Endodermal cell (in vitro differentiated cells): Measurements from ENCODE around the gene PPP1R1B. TPM values are rescaled to one million over a fixed set of nuclear protein-coding genes. Genes with fewer than 3 reads are reported as not detected.

Source experiments
- DNase-seq: peaks from one replicate; pipeline ENCODE4 v3.0.0-alpha.2; 2017
- H3K27ac ChIP-seq: 2 replicates; pipeline ENCODE4 v1.5.1; 2013; ENCODE audit warnings: mild to moderate bottlenecking, low read depth, low read length, moderate library complexity
- H3K27me3 ChIP-seq: 2 replicates; pipeline ENCODE4 v1.6.1; 2013; ENCODE audit warnings: mild to moderate bottlenecking, low read length, moderate library complexity; ENCODE audit not compliant: insufficient read depth, control insufficient read depth, poor library complexity, severe bottlenecking
- H3K36me3 ChIP-seq: 2 replicates; pipeline ENCODE4 v1.7.0; 2013; ENCODE audit warnings: mild to moderate bottlenecking, low read length, moderate library complexity; ENCODE audit not compliant: control insufficient read depth, insufficient read depth
- H3K4me1 ChIP-seq: one replicate; pipeline ENCODE4 v1.7.0; 2013; ENCODE audit warnings: low read length; ENCODE audit not compliant: control insufficient read depth, insufficient read depth
- H3K4me3 ChIP-seq: 2 replicates; pipeline ENCODE4 v1.5.1; 2013; ENCODE audit warnings: mild to moderate bottlenecking, low read length, moderate library complexity
- H3K9ac ChIP-seq: 2 replicates; pipeline ENCODE4 v1.6.1; 2013; ENCODE audit warnings: mild to moderate bottlenecking, low read length, moderate library complexity; ENCODE audit not compliant: poor library complexity, severe bottlenecking; ENCODE audit errors: extremely low read depth
- H3K9me3 ChIP-seq: 2 replicates; pipeline ENCODE4 v1.6.1; 2013; ENCODE audit warnings: mild to moderate bottlenecking, low read length, moderate library complexity; ENCODE audit not compliant: control insufficient read depth
- H3K27ac Mint-ChIP-seq: 2 replicates; pipeline ENCODE4 v1.8.0; 2020; ENCODE audit warnings: mixed read lengths
- H3K27me3 Mint-ChIP-seq: 2 replicates; pipeline ENCODE4 v1.8.0; 2021; ENCODE audit warnings: mild to moderate bottlenecking, mixed read lengths; ENCODE audit not compliant: insufficient read depth
- H3K36me3 Mint-ChIP-seq: 2 replicates; pipeline ENCODE4 v1.8.0; 2020; ENCODE audit warnings: low read depth, mixed read lengths
- H3K4me1 Mint-ChIP-seq: 2 replicates; pipeline ENCODE4 v1.8.0; 2020; ENCODE audit warnings: mixed read lengths
- H3K4me3 Mint-ChIP-seq: 2 replicates; pipeline ENCODE4 v1.8.0; 2020; ENCODE audit warnings: mild to moderate bottlenecking, moderate library complexity, mixed read lengths
- H3K9me3 Mint-ChIP-seq: 2 replicates; pipeline ENCODE4 v1.8.0; 2020; ENCODE audit warnings: mild to moderate bottlenecking, mixed read lengths
- CTCF ChIP-seq: fragments of 200-600 bp; sonication (generic); conservative IDR thresholded peaks from 2 replicates; pipeline ENCODE4 v1.5.0; 2021; ENCODE audit warnings: antibody characterized with exemption, mild to moderate bottlenecking
- WGBS, 2 experiments: methylation state at CpG; one replicate each; pipeline versions ENCODE4 v1.1.5 to v1.1.7; 2013; ENCODE audit warnings: missing lambda C conversion rate in 2 of 2, mixed read lengths in 1 of 2; ENCODE audit not compliant: insufficient coverage in 1 of 2, insufficient read length in 1 of 2; 5-methylcytosine and 5-hydroxymethylcytosine counted together
- total RNA-seq, 2 donors: library from RNA; stranded (reverse); fragmentation: NEBNext Ultra II Directional in 1 of 2; extraction: Animal tissue kit (Norgen Biotek cat#: 25700) in 1 of 2; gene quantifications; 2 replicates in 1 of 2; 3 replicates in 1 of 2; pipeline ENCODE4 v1.2.1, GENCODE V29; 2021

The PPP1R1B gene
- total RNA-seq, 2 donors from 2014 or later = 1.0 to 2.1 TPM

DNA sequence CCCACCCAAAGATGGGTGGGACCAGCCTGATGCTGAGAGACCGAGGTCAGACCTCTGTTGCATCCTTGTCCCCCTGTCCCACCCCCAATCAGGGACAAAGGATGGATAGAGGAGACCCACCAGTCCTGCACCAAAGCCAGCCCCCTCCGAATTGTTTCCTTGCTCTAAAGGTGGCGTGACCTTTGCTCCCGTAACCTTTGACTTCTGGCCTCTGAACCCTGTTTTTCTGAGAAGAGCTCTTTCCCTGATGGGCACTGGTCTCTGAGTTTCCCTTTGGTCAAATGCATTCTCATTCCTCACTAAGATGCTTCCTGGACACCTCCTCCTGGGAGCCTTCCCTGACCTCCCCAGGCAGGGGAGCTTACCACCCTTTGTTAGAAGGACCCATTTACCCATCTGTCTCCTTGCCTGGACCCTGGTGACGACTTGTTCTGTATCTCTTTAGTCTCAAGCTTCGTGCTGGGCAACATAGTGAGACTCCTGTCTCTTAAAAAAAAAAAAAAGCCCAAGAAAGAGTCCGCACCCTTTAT lies 13.8 kb upstream of the PPP1R1B start:
- Mint-ChIP-seq H3K9me3 (no peaks in the 10 kb centered on the region), H3K4me3 (no peak overlapping the region), H3K36me3 (no peaks in the 10 kb centered on the region), H3K4me1 (no peaks in the 10 kb centered on the region), H3K27ac (no peak overlapping the region), H3K27me3 (peaks cover 97% of the 10 kb centered on the region)
- Histone ChIP-seq H3K27ac (no peak overlapping the region), H3K9me3 (no peaks in the 10 kb centered on the region), H3K27me3 (peaks cover 98% of the 10 kb centered on the region), H3K4me1 (no peaks in the 10 kb centered on the region), H3K4me3 (no peak overlapping the region), H3K36me3 (no peaks in the 10 kb centered on the region), H3K9ac (no peak overlapping the region)
- WGBS, 2 experiments = 78 to 86% methylated on average over 7 of the region's 7 CpGs
- no peak for TF ChIP-seq CTCF
- no peak for DNase-seq

DNA sequence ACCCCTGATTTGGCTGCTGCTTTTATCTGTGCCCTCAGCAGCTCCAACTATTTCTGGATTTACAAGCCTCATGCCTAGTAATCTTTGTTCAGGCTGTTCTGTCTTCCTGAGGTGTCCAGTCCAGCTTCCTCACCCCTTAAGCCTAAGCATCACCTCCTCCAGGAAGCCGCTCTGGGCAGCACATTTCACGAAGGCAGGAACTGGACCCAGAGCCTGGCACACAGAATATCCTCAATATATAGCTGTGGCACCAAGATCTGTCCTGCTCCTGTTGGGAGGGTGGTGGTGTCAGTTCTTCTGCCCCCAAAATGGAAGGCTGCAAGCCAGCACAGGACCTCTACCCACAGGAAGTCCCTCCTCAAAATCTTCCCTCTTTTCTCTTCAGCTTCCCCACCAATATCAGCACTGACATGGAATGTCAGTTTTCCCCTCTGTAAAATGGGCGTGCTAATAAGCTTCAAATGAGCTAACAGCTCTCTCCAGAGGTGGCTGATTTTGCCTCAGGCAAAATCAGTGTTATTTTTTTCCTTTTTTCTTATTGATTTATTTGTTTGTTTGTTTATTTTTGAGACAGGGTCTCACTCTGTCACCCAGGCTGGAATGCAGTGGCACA lies 12.1 kb upstream of the PPP1R1B start:
- peaks cover 97% of the 10 kb centered on the region for H3K27me3 Mint-ChIP-seq
- WGBS, 2 experiments = 83 to 100% methylated on average over 1 to 3 of the region's 3 CpGs
- DNase-seq = no peak
- no peak overlapping the region for H3K4me3 ChIP-seq
- peaks cover 2% of the 10 kb centered on the region for H3K4me1 Mint-ChIP-seq
- no peak overlapping the region for H3K9ac ChIP-seq
- no peaks in the 10 kb centered on the region for H3K36me3 ChIP-seq
- H3K4me1 ChIP-seq = no peaks in the 10 kb centered on the region
- TF ChIP-seq CTCF = no peak
- no peaks in the 10 kb centered on the region for H3K9me3 ChIP-seq
- H3K27ac ChIP-seq = no peak overlapping the region
- H3K27me3 ChIP-seq = peaks cover 98% of the 10 kb centered on the region
- H3K9me3 Mint-ChIP-seq = no peaks in the 10 kb centered on the region
- no peaks in the 10 kb centered on the region for H3K36me3 Mint-ChIP-seq
- H3K27ac Mint-ChIP-seq = no peak overlapping the region
- no peak overlapping the region for H3K4me3 Mint-ChIP-seq

GRCh38 chr17:39615434-39615833 lies 11.3 kb upstream of the PPP1R1B start:
- Histone ChIP-seq H3K4me3 (no peak overlapping the region), H3K36me3 (no peaks in the 10 kb centered on the region), H3K27me3 (peaks cover 96% of the 10 kb centered on the region), H3K9ac (no peak overlapping the region), H3K27ac (no peak overlapping the region), H3K9me3 (no peaks in the 10 kb centered on the region), H3K4me1 (no peaks in the 10 kb centered on the region)
- 67 to 73% methylated on average over 3 to 6 of the region's 6 CpGs for WGBS, 2 experiments
- Mint-ChIP-seq H3K36me3 (no peaks in the 10 kb centered on the region), H3K27me3 (peaks cover 97% of the 10 kb centered on the region), H3K9me3 (no peaks in the 10 kb centered on the region), H3K4me1 (peaks cover 2% of the 10 kb centered on the region), H3K4me3 (no peak overlapping the region), H3K27ac (no peak overlapping the region)
- no peak for DNase-seq
- TF ChIP-seq CTCF = no peak
